HG03196 (cell line): ENCODE measurements around the gene LRRC61.

ENCODE experiments used
- ATAC-seq: cut with Tn5 transposase; IDR thresholded peaks from one replicate; pipeline ENCODE4 v1.9.1; 2021; ENCODE audit not compliant: unreplicated experiment

The LRRC61 gene

DNA sequence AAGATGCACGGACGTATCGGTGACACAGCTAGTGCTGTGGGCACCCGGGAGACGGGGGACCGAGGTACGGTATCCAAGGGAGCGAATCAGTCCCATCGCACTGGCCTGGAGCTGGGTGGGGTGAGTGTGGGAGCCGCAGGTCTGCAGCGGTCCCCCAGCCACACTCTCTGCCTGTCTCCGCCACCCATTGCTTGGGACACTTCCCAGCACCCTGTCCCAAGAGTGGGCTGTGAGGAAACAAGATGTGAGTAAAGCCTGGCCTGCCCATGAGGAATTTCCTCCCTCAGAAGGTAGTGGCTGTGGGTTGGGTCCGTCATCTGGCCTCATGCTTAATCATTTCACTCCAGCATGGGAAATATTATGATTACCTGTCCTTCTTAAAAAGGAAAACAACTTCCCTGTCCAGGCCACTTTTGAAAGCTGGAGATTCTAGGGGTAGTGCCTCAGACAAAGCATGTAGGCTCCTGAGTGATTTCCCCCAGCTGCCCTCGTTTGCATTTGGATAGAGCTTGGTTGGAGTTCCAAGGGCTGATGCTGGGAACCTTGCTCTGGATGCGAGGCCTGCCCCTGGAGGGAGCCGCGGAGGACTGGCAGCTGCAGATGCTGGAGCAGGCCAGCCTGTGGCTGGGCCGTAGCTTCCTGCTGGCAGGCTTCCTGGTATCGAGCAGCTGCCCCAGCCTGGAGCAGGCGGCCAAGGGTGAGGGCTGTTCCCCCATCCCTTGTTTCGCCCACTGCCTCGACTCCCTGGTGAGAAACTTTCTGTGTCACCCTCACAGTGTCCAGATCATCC is 6.4 kb downstream of the LRRC61 start:
- no peak for ATAC-seq

DNA sequence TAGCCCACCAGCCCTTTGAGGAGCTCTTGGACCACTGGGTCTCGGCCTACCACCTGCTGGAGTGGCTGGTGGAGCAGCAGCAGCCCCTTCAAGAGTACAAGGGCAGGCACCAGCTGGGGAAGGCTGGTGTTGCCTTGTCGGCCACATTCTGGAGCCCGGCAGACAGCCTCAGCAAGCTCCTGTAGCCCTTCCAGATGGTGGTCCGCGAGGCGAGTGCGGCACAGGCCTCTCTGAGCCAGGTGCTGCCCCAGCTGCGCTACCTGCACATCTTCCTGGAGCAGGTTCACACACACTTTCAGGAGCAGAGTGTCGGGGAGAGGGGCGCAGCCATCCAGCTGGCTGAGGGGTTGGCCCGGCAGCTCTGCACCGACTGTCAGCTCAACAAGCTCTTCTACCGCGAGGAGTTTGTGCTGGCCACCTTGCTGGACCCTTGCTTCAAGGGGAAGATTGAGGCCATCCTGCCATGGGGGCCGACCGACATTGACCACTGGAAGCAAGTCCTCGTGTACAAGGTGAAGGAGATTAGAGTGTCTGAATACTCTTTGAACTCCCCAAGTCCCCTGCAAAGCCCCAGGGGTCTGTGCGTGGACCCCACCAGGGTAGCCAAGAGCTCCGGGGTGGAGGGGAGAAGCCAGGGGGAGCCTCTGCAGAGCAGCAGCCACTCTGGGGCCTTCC is 7.2 kb downstream of the LRRC61 start:
- no peak for ATAC-seq

DNA sequence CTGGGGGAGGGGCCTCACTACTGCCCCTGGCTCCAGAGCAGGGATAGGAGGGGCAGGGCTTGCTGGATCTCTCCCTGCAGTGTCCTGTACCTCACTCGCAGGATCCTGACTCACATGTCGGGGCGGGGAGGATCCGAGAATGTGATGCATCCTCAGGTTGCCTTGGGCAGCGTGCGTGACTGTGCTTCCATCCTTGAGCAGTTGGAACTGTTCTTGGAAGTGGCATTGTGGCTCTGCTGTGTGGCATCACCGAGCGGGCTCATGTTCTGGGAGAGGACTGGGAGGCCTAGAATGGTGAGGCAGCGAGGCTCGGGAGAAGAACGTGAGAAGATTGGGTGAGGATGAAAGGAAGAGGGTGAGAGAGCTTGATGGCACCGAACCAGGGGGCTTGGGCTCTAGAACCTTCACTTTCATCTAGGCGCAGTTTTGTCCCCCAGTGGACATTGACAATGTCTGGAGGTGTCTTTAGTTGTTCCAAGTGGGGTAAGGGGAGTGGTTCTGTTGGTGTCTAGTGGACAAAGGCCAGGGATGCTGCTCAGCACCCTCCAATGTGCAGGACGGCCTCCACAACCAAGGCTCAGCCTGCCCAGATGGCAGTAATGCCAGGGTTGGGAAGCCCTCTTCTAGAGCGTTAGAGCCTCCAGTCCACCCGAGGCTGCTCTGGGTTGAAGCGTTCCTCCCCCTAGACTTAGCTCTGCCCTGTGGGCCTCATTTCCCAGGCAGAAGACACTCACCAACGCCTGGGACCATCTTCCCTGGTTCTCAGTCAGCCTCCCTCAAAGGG is 9.9 kb downstream of the LRRC61 start:
- ATAC-seq: no peak

DNA sequence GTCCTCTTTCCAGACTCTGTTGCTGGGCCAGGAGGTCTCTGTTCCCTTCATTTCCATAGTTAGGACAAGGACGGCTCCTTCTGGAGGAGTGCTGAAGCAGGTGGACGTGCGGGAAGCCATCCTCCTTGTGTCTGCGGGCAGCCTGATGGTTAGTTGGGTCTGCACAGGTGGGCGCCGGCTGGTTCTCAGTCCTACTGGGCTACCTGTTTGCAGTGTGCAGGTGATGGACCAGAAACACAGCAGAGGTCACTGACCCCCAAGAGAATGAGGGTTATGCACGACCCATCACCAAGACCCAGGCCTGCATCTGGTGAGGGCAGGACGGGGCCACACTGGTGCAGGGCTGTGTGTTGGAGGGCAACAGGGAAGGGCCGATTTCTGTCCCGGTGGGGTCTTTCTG is 10.5 kb downstream of the LRRC61 start:
- ATAC-seq: no peak

DNA sequence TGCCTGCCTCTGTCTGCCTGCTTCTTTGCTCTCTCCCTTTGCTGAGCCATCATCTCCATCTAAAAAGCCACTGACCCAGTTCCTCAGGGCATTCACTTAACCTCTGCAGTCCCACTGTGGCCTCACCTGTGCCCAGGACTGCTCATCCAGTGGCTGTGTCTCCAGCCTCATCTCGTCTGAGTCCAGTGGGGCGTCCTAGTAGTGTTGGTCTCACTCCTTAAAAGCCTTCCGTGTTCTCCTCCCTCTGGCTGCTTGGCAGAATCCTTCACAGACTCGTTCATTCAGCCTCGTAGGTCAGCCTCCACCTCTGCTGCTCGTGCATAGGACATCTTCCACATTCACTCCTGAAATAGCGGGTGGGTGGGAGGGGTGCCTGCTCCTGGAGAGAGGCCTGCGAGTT is 11.0 kb downstream of the LRRC61 start:
- ATAC-seq: no peak

DNA sequence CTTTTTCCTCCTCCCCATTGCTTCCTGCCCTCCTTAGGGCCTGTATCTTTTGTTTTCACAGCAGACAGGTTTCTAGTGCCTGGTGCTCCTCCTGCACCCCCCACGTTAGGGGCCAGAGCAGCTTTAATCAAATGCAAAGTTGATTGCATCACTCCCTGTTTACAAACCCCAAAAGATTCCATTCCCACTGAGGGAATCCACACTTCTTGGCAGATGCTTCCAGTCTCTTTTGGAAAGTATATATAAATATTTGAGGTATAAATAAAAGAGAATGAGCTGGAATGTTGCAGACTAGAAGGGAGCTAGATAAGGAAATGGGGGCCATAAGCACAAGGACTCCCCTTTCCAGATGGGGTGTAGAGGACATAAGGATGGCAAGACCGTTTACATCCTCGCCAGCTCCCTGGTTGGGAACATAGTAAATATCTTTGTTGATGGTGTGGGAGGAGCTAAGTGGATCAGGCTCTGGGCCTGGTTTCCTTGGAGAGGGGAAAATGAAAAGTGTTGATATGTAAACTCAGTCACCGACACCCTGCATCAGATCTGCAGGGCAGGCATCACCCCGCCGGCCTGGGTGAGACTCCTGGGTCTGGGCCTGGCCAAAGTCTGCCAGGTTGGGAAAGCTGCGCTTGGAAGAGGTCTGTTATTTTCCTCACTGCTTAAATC is 12.1 kb downstream of the LRRC61 start:
- ATAC-seq: no peak

DNA sequence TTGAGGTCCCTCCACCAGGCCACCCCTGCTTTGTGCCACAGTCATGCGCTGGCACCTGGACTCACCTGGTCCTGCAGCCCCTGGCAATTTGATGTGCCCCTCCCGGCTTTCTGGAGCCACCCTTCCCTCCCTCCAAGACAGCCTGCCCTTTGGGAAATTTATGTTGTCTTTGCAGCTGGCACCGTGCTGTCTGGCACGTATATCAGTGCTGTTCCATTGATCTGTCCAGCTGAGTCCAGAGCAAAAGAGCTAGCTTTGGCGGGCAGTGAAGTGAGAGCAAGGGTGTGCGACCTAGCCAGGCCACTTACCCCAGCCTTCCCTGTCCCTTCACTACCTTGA is 12.6 kb downstream of the LRRC61 start:
- ATAC-seq: no peak

DNA sequence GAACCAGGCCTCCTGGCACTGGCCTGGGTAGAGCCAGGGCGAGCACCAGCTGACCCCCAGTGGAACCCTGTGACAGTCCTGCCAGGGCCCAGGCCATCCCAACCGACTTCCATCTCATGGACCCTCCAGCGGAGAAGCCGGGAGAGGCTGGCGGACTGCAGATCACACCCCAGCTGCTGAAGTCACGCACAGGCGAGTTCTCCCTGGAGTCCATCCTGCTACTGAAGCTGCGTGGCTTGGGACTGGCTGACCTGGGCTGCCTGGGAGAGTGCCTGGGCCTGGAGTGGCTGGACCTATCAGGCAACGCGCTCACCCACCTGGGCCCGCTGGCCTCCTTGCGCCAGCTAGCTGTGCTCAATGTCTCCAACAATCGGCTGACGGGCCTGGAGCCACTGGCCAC is 13.6 kb downstream of the LRRC61 start:
- no peak for ATAC-seq

DNA sequence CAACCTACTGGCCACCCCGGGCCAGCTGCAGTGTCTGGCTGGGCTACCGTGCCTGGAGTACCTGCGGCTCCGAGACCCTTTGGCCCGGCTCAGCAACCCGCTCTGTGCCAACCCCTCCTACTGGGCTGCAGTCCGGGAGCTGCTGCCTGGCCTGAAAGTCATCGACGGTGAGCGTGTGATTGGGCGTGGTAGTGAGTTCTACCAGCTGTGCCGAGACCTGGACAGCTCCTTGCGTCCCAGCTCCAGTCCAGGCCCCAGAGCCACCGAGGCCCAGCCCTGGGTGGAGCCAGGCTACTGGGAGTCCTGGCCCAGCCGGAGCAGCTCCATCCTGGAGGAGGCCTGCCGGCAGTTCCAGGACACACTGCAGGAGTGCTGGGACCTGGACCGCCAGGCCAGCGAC is 14.0 kb downstream of the LRRC61 start:
- no peak for ATAC-seq

DNA sequence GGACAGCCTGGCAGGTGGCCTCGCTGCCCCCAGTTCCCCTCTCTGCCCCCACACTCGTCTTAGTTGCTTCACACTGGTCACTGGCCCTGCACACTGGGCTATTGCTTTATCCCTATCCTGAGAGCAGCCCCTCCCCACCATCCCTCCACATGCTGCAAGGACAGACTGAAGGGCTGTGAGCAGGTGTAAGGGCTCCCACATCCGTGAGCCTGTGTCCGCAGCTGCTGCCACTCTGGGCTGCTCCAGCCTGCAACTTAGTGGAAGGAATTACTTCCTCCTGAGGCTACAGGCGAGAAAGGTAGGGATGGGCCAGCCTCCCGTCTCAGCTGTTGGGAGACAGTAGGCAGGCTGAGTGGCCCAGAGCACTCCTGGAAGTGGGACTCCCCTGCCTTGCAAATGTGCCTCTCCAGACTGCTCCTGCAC is 14.5 kb downstream of the LRRC61 start:
- ATAC-seq: no peak

DNA sequence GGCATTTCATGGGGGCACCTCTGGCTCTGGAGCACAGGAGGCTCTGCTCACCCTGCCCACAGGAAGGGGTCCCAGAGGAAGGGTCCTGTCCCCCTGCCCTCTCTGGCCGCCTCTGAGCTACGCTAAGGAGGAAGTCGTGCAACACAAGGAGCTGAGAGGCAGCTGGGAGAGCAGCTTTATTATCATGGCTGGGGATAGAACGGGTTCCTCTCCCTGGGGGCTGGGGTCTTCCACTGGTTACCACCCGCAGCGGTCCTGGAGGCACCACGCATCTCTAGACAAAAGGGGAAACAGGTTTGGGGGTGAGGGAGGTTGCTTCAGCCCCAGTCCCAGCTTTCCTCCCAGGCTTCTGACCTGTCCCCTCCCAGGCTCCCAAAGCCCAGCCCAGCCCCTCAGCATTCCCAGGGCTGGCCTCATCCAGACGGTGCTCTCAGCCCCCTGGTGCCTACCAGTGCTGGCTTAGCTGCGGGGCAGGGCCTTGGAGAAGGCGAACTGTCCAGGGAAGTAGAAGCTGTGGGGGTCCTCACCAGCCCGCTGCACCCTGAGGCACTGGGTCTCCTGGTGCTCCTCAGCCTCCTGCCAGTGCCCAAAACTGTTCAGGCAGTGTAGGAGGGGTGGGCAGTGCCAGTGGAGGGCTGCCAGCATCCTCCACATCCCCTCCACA is 15.1 kb downstream of the LRRC61 start:
- no peak for ATAC-seq

DNA sequence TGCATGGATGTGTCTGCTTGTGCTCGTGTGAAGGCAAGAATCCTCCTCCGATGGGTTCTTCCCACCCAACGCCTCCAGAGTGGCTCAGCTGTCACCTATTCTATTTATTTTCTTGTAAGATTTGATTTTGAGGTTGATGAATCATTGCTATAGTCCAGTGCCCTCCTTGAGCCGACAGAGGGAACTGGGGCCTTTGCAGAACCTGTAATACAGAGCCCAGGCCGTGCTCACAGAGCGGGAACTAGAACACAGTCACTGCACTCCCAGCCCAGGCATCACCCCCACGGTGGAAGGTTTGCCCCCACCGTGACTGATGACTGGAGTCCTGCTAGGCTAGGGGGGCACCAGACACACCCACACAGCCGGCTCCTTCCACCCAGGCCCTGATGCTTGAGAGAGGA is 16.3 kb downstream of the LRRC61 start:
- no peak for ATAC-seq

DNA sequence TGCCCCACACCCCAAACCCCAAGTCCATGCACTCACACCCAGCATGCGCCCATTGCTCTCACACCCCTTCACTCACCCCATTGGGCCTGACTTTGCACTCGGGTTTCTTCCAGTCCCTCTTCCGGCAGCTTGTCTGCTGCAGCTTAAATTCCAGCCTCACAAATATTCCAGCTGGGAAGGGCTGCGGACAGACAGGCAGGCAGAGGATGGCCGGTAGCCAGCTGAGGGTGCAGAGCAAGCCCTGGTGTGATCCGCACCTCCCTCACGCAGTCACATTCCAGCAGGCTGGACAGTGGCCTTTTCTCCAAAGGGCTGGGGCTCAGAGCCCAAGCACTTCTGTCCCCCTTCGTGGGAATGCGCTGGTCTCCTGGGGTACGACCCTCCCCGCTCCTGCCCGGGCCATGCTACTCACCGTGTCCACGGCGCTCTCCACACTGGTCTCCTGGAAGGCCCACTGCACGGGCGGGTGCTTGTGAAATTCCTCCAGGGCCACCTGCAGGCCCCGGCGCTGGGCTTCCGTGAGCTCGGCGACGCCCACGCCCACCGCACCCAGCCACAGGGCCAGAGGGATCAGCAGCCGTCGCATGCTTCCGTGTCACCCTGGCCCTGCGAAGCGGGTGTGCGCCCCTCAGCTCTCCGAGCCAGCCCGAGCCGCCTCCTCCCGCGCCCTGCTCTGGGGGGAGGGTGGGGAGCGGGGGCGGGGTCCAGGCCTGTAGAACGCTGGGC is 17.0 kb downstream of the LRRC61 start:
- ATAC-seq: no peak

DNA sequence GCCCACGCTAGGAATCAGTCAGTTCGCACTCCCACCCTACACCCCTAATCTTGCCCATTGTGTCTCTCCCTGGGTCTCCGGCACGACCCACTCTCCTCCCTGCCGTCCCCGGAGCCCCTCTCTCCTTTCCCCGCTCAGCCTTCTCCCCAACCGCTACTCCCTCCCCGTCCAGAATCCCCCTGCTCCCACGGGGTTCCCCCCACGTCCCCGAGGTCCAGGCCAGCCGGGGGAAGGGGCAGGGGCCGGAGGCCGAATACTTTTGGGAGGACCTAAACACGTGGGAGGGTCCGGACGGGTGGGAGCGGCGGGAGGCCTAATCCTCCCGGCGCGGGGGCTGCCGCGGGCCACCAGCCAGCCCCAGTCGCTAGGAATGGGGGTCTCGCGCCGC is 17.7 kb downstream of the LRRC61 start:
- no peak for ATAC-seq

DNA sequence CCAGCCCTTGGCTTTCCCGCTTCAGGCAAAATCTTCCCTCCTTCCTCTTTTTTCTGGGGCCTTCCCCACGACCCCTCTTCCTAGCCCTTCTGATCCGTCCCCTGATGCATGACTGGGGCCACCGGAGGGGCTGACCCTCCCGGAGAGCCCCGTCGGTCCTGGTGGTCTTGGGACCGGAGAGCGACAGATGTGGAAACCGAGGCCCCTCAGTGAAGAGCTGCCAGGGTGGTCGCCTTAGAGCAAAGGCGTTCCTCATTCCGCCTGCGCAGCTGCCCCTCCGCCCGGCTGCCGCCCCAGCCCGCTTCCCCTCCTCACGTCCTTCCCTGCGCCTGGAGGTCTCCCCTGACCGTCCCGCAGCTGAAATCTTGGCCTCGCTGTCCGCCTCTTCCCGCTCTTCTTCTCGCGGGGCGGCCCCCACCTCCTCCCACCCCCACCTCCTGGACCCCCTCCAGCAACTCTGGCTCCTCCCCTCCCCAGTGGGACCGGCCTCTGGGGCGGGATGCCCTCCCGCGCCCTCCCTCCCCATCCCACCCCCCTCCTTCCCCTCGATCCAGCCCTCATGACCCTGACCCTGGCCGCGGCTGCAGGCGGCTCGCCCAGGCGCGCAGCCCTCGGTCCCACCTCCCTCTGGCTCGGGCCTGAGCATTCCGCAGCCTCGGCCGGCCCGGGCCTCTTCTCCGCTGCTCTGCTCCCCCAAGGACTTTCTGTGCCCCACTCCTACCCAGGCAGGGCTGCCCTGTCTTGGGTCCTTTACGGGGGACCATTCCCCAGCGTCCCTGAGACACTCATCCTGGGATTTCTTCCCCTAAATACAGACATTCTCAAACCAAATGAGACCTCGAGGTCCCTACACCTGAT is 18.3 kb downstream of the LRRC61 start, which contains the start of gene RARRES2:
Gene RARRES2 (minus strand): TSS at position 367 of the 858 bp plus-strand sequence. CDS start 1,020 bp downstream, outside the sequence.
- no peak for ATAC-seq

DNA sequence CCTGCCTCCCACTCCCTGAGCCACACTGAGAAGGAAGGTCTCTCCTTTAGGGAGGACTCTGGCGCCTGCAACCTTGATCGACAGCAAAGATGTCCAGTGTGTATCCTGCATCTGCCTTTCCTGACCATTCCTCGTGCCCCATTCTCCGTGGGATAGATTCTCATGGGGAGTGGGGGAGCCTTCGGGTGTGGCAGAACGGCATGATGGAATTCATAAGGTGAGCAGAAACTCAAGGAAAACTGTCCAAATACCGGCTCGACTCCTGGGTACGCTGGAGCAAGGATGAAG is 18.9 kb downstream of the LRRC61 start:
- no peak for ATAC-seq

DNA sequence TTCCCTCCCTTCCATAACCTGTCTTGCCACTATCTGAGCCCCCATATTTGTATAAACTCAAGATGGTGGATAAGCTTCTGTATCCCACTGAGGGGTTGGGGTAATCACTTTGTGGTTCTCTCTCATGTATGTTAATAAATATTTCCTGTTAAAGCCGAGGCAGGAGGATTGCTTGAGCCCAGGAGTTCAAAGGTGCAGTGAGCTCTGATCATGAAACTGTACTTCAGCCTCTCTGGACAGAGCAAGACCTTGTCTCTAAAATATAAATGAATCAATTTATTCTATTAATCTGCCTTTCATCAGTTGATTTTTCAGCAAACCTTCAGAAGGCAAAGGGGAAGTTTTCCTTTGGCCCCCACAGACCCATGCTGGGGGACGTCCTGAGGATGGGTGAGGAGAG is 20.1 kb downstream of the LRRC61 start:
- ATAC-seq: no peak

DNA sequence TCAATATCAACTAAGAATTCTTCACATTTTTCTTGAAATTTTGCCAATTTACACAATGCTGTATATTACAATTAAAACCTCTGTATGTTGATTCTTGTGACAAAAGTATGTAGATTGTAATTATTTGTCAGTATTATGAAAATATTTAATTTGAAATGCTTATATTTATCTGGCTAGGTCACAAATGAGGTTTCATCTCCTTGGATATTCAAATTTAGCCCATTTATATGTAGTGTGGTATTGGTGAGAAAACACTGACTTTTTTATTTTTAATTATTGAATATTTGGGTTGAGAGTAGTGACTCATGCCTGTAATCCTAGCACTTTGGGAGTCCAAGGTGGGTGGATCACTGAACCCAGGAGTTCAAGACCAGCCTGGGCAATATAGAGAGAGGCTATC is 21.1 kb downstream of the LRRC61 start:
- no peak for ATAC-seq

DNA sequence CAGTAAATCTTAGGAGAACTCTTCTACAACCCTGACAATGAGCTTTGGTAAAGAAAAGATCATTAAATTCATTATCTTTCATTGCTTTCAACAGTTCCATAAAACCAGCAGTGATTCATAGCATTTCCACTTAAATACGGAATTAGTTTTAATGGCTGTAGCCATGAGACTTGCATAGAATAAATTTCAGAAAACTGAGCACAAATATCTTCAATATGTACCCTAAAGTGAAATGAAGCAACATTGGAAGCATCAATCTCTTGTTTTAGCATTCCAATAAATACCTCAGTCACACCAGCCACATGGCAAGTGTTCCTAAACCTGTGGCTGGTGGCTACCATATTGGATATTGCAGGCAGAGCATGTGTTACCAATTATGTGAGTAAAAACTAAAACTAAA is 21.9 kb downstream of the LRRC61 start:
- no peak for ATAC-seq

DNA sequence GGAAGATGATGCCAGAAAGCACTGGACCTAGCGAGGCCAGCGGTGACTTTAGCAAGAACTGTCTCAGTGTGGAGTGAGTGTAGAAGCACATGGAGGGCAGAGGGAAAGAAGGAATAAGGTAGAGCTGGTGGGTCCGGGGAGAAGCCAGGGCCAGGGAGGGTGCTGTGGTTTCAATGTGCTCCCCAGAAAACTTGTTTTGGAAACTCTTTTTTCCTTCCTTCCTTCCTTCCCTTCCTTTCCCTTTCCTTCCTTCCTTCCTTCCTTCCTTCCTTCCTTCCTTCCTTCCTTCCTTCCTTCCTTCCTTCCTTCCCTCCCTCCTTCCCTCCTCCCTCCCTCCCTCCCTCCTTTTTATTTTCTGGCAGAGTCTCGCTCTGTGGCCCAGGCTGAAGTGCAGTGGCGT is 23.8 kb downstream of the LRRC61 start:
- ATAC-seq: no peak
